DND-41 (cell line): ENCODE data around the gene ACTR2.
"Not testable (repeated sequence)": the region's sequence is repeated elsewhere in the genome, so short reads cannot be mapped to it uniquely, and the experiment has no call there.

Experiments
- ATAC-seq: fragments of 200-7000 bp; cut with Tn5 transposase; 3 replicates; pipeline ENCODE4 v1.9.1; 2021; ENCODE audit warnings: low read depth; ENCODE audit not compliant: insufficient read depth
- DNase-seq: peaks from one replicate; pipeline ENCODE4 v3.0.0-alpha.2; 2020
- H2AFZ ChIP-seq: 2 replicates; pipeline ENCODE4 v1.6.0; 2012; ENCODE audit warnings: low read depth, low read length
- H3K27ac ChIP-seq: 2 replicates; pipeline ENCODE4 v1.5.1; 2012; ENCODE audit warnings: low read length, inconsistent platforms
- H3K27me3 ChIP-seq: fragments of 200-600 bp; sonication (generic); 2 replicates; pipeline ENCODE4 v1.6.0; 2012; ENCODE audit warnings: low read length, mild to moderate bottlenecking, inconsistent platforms; ENCODE audit not compliant: insufficient read depth, poor library complexity
- H3K36me3 ChIP-seq: 2 replicates; pipeline ENCODE4 v1.5.1; 2012; ENCODE audit warnings: low read length, inconsistent platforms; ENCODE audit not compliant: insufficient read depth
- H3K4me1 ChIP-seq: 2 replicates; pipeline ENCODE4 v1.5.1; 2012; ENCODE audit warnings: mild to moderate bottlenecking, low read length; ENCODE audit not compliant: insufficient read depth
- H3K4me2 ChIP-seq: 2 replicates; pipeline ENCODE4 v1.6.0; 2012; ENCODE audit warnings: mild to moderate bottlenecking, moderate library complexity, low read length, inconsistent platforms; ENCODE audit not compliant: insufficient read depth
- H3K4me3 ChIP-seq, 2 experiments: fragments of 200-600 bp in 1 of 2; shearing (Covaris generic) in 1 of 2; 2 replicates each; pipeline ENCODE4 v1.5.1; 2012 to 2016; ENCODE audit warnings: inconsistent platforms in 2 of 2, low read length in 2 of 2, mild to moderate bottlenecking in 2 of 2, low read depth in 1 of 2, moderate library complexity in 1 of 2
- H3K79me2 ChIP-seq: 2 replicates; pipeline ENCODE4 v1.6.0; 2012; ENCODE audit warnings: low read length, inconsistent platforms; ENCODE audit not compliant: insufficient read depth
- H3K9ac ChIP-seq: 2 replicates; pipeline ENCODE4 v1.6.0; 2012; ENCODE audit warnings: low read depth, mild to moderate bottlenecking, inconsistent platforms, low read length, moderate library complexity
- H3K9me3 ChIP-seq: 2 replicates; pipeline ENCODE4 v1.5.1; 2012; ENCODE audit warnings: low read length, moderate library complexity, mild to moderate bottlenecking, inconsistent platforms; ENCODE audit not compliant: insufficient read depth, severe bottlenecking
- H4K20me1 ChIP-seq: 2 replicates; pipeline ENCODE4 v1.6.0; 2012; ENCODE audit warnings: low read length; ENCODE audit not compliant: insufficient read depth
- CTCF ChIP-seq: IDR thresholded peaks from 2 replicates; pipeline ENCODE4 v1.5.1; 2012; ENCODE audit warnings: borderline replicate concordance, low read length, moderate library complexity, mild to moderate bottlenecking; ENCODE audit not compliant: poor library complexity, severe bottlenecking; ENCODE audit errors: extremely low read depth
- EZH2 ChIP-seq: IDR thresholded peaks from 3 replicates; pipeline ENCODE4 v1.6.1; 2012; ENCODE audit warnings: borderline replicate concordance, low read depth, mild to moderate bottlenecking, moderate library complexity, low read length, inconsistent platforms; ENCODE audit not compliant: severe bottlenecking

The ACTR2 gene

GRCh38 chr2:65214843-65215242, 12.8 kb upstream of the ACTR2 start:
- H3K4me2 ChIP-seq, result no peak overlapping the region
- DNase-seq, result no peak
- H4K20me1 ChIP-seq, result no peaks in the 10 kb centered on the region
- ATAC-seq, result no peak
- no peak overlapping the region for H3K4me3 ChIP-seq
- H3K36me3 ChIP-seq, result no peaks in the 10 kb centered on the region
- no peak overlapping the region for H3K27ac ChIP-seq
- TF ChIP-seq EZH2, result no peak
- no peak for TF ChIP-seq CTCF
- no peaks in the 10 kb centered on the region for H3K4me1 ChIP-seq
- no peak overlapping the region for H3K9ac ChIP-seq
- no peaks in the 10 kb centered on the region for H3K27me3 ChIP-seq
- H2AFZ ChIP-seq, result no peak overlapping the region
- H3K9me3 ChIP-seq, result no peaks in the 10 kb centered on the region
- no peaks in the 10 kb centered on the region for H3K79me2 ChIP-seq

GRCh38 chr2:65215946-65216345, 11.7 kb upstream of the ACTR2 start:
- Histone ChIP-seq H3K9ac (no peak overlapping the region), H4K20me1 (no peaks in the 10 kb centered on the region), H3K27me3 (no peaks in the 10 kb centered on the region), H3K79me2 (no peaks in the 10 kb centered on the region), H3K4me2 (no peak overlapping the region), H3K27ac (no peak overlapping the region), H3K9me3 (no peaks in the 10 kb centered on the region), H2AFZ (no peak overlapping the region), H3K4me1 (no peaks in the 10 kb centered on the region), H3K36me3 (no peaks in the 10 kb centered on the region), H3K4me3 (no peak overlapping the region)
- no peak for DNase-seq
- no peak for ATAC-seq
- no peak for TF ChIP-seq EZH2
- no peak for TF ChIP-seq CTCF

GRCh38 chr2:65220432-65221131, 7.0 kb upstream of the ACTR2 start:
- DNase-seq, result no peak
- H3K4me2 ChIP-seq, result no peak overlapping the region
- H3K9ac ChIP-seq, result no peak overlapping the region

GRCh38 chr2:65221275-65221674, 6.4 kb upstream of the ACTR2 start:
- not testable (repeated sequence) for H3K9ac ChIP-seq, ATAC-seq, H3K27me3 ChIP-seq, H3K79me2 ChIP-seq, DNase-seq, H2AFZ ChIP-seq, H3K9me3 ChIP-seq, H3K4me1 ChIP-seq, H4K20me1 ChIP-seq, H3K4me2 ChIP-seq, H3K36me3 ChIP-seq, H3K4me3 ChIP-seq, H3K27ac ChIP-seq

More at GRCh38 chr2:65220432-65221131, 7.0 kb upstream of the ACTR2 start:
- no peaks in the 10 kb centered on the region for H3K27me3 ChIP-seq
- peaks cover 2% of the 10 kb centered on the region; the same call in 1 of the 2 replicates for H3K79me2 ChIP-seq
- H3K4me3 ChIP-seq, result no peak overlapping the region
- no peaks in the 10 kb centered on the region for H3K36me3 ChIP-seq
- H4K20me1 ChIP-seq, result no peaks in the 10 kb centered on the region
- H3K4me1 ChIP-seq, result peaks cover 2% of the 10 kb centered on the region
- H3K9me3 ChIP-seq, result no peaks in the 10 kb centered on the region
- no peak for ATAC-seq
- no peak for TF ChIP-seq CTCF
- no peak for TF ChIP-seq EZH2
- H2AFZ ChIP-seq, result no peak overlapping the region
- no peak overlapping the region for H3K27ac ChIP-seq
